ENCODE data around the gene CENPU.
"Not testable (repeated sequence)": the region's sequence is repeated elsewhere in the genome, so short reads cannot be mapped to it uniquely, and the experiment has no call there.

Gene CENPU, protein sequence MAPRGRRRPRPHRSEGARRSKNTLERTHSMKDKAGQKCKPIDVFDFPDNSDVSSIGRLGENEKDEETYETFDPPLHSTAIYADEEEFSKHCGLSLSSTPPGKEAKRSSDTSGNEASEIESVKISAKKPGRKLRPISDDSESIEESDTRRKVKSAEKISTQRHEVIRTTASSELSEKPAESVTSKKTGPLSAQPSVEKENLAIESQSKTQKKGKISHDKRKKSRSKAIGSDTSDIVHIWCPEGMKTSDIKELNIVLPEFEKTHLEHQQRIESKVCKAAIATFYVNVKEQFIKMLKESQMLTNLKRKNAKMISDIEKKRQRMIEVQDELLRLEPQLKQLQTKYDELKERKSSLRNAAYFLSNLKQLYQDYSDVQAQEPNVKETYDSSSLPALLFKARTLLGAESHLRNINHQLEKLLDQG

DNA sequence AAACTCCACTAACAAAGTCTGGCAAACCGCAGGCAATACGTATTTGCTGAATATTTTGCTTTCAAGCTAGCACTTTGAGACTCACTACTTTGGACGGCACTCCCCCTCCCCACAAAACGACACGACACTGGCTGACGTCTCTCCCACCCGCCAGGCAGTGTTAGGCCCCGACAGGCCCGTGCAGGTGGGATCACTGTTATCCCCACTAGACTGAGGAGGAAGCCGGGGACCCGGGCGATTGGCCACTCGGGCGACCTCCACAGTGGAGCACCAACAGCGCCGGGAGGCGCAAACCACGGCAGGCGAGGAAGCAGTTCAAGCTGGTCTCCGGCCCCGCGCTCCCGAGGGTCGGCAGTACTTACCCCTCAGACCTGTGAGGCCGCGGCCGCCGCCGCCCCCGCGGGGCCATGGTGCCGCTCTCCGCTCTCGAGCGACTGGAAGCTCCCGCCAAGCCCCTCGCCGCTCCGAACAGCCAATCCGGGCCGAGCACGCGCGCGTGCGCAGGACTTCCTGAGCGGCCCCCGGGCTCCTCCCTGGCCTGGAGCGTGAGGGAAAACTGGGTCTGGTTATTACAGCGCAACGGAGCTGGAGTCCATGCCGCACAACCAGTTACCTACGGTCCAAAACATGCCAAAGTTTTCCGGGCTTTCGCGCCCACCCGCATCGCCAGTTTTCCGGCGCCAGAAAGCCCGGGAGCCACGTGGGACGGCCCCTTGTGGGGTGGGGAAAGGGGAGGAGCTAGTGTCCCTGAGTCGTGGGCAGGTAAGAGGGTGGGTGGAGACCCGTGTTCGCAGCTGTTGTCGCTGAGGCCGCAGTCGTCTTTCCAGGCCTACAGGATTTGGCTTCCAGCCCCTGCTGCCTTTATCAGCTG, at the start of gene CENPU:
Gene CENPU, minus strand, starts transcription at position 443 of the 871 bp plus-strand sequence. Its CDS starts 34 bp downstream, at position 409.
- peak; percentile 89 to 98 for DNase-seq (ENCODE audit: low spot score in 2 of 2)
- H3K27ac Mint-ChIP-seq, result peak within 1 kb of the TSS; percentile 90
- ATAC-seq, result peak; percentile 95
- no peaks in the 10 kb centered on the region for H3K9me3 Mint-ChIP-seq
- H3K36me3 Mint-ChIP-seq, result peaks cover 52% of the 10 kb centered on the region
- peaks cover 13% of the 10 kb centered on the region for H3K4me1 Mint-ChIP-seq
- H3K4me3 Mint-ChIP-seq, result peak within 1 kb of the TSS; percentile 94

DNA sequence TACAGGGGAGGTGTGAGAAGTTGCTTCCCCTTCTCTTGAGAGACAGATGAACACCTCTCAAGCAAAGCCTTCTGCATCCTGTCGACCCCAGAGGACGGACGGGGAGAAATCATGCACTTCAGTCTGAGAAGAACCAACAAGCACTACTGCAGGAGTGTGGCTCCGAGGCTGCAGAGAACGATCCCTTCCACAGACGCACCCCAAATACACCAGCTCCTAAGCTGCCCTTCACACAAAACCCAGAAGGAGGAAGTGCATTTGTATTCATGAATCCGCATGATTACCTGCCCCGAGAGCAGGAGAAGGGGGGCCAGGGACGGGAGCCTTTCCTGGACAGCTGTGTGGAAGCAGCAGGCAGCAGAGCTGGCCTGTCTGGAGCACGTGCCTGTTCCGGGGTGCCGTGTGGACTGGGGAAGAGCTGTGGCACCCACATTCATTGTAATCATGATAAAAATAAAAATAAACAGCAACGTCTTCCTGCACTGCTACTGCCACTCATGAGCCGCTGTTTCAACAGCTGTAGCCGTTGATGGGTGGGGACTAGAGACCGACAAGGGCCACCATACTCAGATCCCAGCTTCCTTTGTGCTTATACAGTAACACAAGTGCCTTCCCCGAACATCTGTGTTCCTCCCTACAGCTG, 49.0 kb upstream of the CENPU start:
- Mint-ChIP-seq H3K27ac (peak overlapping the region; percentile 29), H3K36me3 (peaks cover 35% of the 10 kb centered on the region), H3K4me3 (no peak overlapping the region), H3K9me3 (no peaks in the 10 kb centered on the region), H3K4me1 (peaks cover 5% of the 10 kb centered on the region)
- no peak for ATAC-seq
- no peak for DNase-seq (ENCODE audit: low spot score in 2 of 2)

DNA sequence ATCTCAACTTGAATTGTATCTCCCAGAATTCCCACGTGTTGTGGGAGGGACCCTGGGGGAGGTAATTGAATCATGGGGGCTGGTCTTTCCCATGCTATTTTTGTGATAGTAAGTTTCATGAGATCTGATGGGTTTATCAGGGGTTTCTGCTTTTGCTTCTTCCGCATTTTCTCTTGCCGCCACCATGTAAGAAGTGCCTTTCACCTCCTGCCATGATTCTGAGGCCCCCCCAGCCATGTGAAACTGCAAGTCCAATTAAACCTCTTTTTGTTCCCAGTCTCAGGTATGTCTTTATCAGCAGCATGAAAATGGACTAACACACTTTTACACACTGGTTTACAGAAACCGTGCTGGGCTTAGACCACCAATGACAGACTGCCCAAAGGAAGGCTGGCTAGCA, 45.3 kb upstream of the CENPU start:
- not testable (repeated sequence) for H3K4me3 Mint-ChIP-seq; H3K27ac Mint-ChIP-seq; ATAC-seq; DNase-seq (ENCODE audit: low spot score in 2 of 2); H3K9me3 Mint-ChIP-seq; H3K4me1 Mint-ChIP-seq
- H3K36me3 Mint-ChIP-seq, result peaks cover 14% of the 10 kb centered on the region

DNA sequence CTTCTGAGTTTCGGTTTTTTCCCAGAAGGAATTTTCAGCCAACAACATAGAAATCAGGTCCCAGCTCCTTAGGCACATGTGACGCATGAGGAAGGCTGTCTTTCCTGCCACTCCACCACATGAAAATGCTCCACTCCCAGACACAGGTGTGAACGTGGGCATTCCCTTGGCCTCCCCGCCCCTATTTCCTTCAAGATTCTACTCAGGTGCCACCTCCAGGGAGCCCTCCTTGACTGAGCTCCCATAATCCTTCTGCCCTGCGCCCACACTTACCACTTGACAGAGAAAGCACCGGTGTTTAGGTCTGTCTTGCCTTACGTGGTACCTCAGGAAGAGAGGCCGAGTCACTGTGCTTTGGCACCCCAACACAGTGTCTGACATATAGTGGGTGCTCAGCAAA, 44.4 kb upstream of the CENPU start:
- Mint-ChIP-seq H3K36me3 (peaks cover 19% of the 10 kb centered on the region), H3K4me1 (peaks cover 5% of the 10 kb centered on the region), H3K4me3 (no peak overlapping the region), H3K9me3 (no peaks in the 10 kb centered on the region), H3K27ac (no peak overlapping the region)
- DNase-seq (ENCODE audit: low spot score in 2 of 2), result no peak
- no peak for ATAC-seq

DNA sequence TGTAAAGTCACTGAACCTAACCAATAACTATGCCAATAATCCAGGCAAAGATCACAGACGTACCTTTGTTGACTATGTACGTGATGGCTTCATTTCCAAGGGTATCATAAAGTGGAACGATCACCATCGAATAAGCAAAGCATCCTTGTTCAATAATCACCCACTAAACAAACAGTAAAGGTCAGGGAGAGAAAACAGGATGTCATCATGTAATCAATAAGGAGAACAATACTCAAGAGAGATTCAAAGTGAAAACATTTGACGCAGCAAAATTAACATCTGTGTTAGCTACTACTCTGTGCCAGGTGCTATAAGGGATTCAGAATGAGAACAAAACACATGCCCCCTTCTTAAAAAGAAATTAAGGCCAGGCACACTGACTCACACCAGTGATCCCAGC, 42.9 kb upstream of the CENPU start:
- Mint-ChIP-seq H3K4me1 (peaks cover 5% of the 10 kb centered on the region), H3K27ac (no peak overlapping the region), H3K36me3 (peaks cover 14% of the 10 kb centered on the region), H3K4me3 (no peak overlapping the region), H3K9me3 (no peaks in the 10 kb centered on the region)
- no peak for DNase-seq (ENCODE audit: low spot score in 2 of 2)
- ATAC-seq, result no peak

DNA sequence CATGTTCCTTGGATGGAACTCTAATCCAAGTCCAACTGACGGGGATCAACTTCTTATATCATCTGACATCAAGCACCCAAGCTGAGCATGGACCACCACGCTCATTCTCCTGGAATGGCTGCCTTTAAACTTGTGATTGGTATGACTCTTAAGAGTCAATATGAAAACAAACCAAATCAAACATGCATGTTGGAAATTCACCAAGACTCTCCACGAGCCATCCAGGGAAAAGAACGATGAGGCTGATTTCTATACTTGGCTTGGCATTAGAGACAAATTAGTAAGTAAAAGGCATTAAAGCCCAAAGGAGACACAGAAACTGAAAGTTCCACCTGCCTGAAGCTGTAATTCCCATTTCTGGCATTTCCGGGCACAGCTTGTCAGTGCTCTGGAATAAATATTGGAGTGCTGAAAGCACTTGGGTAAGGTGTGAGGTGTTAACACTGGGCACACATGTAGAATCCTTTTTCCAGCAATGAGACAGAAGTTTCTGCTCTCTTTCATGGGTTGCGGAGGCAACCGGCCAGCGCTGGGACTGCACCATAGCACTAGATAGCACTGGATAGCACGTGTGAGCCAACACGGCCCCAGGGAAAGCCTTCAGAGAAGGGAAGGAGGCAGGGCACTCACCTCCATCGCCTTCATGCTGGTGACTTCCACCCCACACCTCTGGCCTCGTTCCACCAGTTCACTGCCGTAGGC, 42.1 kb upstream of the CENPU start:
- ATAC-seq, result no peak
- no peaks in the 10 kb centered on the region for H3K9me3 Mint-ChIP-seq

DNA sequence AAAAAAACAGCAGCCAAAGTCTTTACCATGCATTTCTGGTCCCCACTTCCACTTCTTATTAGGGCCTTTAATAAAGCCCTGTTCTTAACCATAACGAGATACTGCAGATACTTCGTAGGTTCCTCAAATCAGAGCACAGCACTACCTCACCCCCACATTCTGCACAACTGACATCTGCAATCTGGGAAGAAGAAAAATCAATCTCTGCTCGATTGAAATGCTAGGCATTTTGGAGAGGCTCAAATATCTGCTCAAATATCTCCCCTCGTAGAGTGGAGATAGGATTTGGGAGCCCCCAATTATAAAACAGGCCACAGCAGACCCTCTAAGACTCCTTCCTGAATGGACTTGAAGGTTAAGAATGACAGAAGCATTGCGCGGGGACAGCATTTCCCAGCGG, 40.3 kb upstream of the CENPU start:
- peaks cover 5% of the 10 kb centered on the region for H3K4me1 Mint-ChIP-seq
- no peak overlapping the region for H3K27ac Mint-ChIP-seq
- no peak overlapping the region for H3K4me3 Mint-ChIP-seq
- no peak for DNase-seq (ENCODE audit: low spot score in 2 of 2)
- no peaks in the 10 kb centered on the region for H3K9me3 Mint-ChIP-seq
- peaks cover 16% of the 10 kb centered on the region for H3K36me3 Mint-ChIP-seq
- no peak for ATAC-seq

More for the DNA sequence above, 42.1 kb upstream of the CENPU start:
- H3K4me3 Mint-ChIP-seq, result no peak overlapping the region
- no peak overlapping the region for H3K27ac Mint-ChIP-seq
- DNase-seq (ENCODE audit: low spot score in 2 of 2), result no peak
- peaks cover 14% of the 10 kb centered on the region for H3K36me3 Mint-ChIP-seq
- H3K4me1 Mint-ChIP-seq, result peaks cover 5% of the 10 kb centered on the region

DNA sequence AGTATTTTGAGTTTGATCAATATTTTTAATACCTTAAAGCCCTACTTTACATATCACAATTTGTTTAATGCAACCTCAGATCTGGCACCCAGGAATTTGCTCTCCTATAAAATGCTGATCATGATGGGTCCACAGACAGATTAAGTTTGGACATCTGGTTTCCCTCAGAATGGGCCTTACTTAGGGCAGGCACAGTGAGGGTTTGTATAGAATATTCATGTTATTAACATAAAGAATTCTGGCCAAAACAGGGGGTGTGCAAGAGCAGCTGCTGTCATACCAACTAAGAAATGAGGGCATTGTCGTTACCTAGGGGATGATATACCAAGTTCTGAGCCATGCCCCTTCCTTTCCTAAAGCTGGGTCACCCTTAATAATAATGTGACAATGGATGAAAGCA, 37.5 kb upstream of the CENPU start:
- H3K27ac Mint-ChIP-seq, result no peak overlapping the region
- ATAC-seq (no peak), DNase-seq (ENCODE audit: low spot score in 2 of 2) (no peak)
- peaks cover 36% of the 10 kb centered on the region for H3K36me3 Mint-ChIP-seq
- H3K9me3 Mint-ChIP-seq, result no peaks in the 10 kb centered on the region
- H3K4me3 Mint-ChIP-seq, result no peak overlapping the region
- no peaks in the 10 kb centered on the region for H3K4me1 Mint-ChIP-seq

DNA sequence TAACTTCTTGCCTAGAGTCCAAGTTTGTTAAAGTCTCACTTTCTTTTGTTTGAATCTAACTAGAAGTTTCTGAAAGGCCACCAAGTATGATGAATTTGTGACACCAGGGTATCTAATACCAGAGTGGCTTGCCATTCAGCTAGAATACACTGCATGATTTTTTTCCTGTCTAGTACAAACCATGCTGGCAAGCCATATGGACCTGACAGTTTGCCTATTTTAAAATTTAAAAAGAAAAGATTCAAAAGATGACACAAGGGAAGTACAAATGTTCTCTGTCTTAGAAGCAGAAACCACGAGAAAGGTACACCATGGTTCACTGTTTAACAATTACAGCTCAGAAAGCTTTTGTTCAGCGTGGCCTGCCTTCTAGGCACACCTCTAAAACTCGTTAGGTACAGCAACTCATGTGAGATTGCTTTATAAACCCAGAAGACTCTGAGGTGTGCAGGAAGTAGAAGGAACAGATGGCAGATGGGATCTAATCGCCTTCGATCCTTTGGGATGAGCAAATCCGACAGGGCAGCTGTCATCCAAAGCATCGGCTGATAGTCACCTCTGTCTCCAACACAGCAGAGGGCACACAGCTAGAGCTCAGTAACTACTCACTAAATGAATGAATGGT, 35.4 kb upstream of the CENPU start:
- ATAC-seq (no peak), DNase-seq (ENCODE audit: low spot score in 2 of 2) (no peak)
- Mint-ChIP-seq H3K4me3 (no peak overlapping the region), H3K9me3 (no peaks in the 10 kb centered on the region), H3K27ac (no peak overlapping the region), H3K4me1 (no peaks in the 10 kb centered on the region), H3K36me3 (peaks cover 50% of the 10 kb centered on the region)

DNA sequence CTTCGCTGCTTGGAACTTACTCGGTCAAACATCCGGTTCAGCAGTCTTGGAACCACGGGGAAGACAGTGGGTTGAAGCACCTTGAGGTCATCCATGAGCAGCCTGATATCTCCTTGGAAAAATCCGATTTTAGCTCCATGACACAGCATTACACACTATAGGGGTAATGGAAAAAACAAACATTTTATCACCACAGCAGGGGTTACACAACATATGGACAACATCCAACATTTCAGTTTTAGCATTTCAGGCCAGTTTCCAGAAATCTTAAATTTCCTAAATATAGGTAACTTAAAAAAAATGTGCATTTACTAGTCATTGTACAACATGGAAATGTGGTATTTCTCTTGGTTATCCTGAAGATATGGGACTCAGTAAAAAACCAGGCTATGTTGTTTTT, 34.4 kb upstream of the CENPU start:
- Mint-ChIP-seq H3K4me3 (no peak overlapping the region), H3K27ac (no peak overlapping the region), H3K9me3 (no peaks in the 10 kb centered on the region), H3K36me3 (peaks cover 45% of the 10 kb centered on the region), H3K4me1 (no peaks in the 10 kb centered on the region)
- DNase-seq (ENCODE audit: low spot score in 2 of 2), result no peak
- ATAC-seq, result no peak

DNA sequence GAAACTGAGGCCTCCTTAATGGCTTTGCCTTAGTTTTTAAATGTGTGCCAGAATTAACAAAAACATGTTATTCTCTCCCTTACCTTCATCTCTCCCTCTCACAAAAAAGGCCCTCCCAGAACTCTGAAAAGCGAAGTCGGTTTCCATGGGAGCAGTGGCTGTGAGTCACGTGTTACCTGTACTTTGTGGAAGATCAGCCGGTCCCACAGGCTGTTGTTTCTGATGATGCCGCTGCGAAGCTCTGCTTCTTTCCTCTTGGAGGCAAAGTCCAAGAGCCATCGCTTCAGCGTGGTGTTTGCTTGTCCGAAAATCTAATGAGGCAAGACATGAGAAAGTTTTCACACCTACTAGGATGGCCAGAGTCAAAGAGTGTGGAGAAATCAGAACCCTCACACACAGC, 32.5 kb upstream of the CENPU start:
- H3K36me3 Mint-ChIP-seq, result peaks cover 53% of the 10 kb centered on the region
- ATAC-seq (no peak), DNase-seq (ENCODE audit: low spot score in 2 of 2) (no peak)
- no peaks in the 10 kb centered on the region for H3K9me3 Mint-ChIP-seq
- H3K4me1 Mint-ChIP-seq, result peaks cover 8% of the 10 kb centered on the region
- H3K4me3 Mint-ChIP-seq, result no peak overlapping the region
- no peak overlapping the region for H3K27ac Mint-ChIP-seq

DNA sequence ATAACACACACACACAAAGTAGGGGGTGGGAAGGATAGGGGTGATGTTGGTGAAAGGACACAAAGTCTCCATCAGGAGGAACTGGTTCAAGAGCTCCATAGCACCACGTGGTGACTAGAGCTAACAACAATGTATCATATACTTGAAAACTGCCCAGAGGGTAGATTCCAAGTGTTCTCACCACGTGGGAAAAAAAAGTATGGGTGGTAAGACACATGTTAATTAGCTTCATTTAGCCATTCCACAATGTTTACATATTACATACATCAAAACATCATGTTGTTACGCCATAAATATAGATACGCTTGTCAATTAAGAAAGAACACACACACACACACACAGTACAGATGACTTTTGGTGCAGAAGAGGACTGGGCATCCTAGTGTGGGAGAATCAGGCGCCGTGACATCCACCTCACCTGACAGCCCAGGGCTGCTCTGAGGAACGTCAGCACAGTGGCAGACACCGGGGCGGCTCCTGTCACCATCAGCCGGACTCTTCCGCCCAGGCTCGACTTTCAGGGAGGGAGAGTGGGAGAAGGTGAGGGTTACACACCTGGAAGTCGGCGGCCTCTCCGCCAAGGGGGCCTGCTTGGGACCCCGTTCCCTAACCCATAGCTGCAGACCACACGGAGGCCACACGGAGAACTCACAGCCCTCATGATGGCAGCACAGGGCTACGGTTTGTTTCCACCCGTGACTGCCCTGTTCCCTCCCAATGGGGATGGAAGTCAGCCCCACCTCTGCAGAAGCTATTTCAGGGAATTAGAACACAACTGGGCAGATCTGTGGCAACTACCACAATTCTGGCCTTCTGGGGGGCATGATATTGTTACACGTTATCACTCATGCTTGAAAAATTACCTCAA, 31.8 kb upstream of the CENPU start:
- Mint-ChIP-seq H3K36me3 (peaks cover 60% of the 10 kb centered on the region), H3K27ac (peak overlapping the region; percentile 50), H3K4me1 (peaks cover 8% of the 10 kb centered on the region), H3K9me3 (no peaks in the 10 kb centered on the region), H3K4me3 (no peak overlapping the region)
- ATAC-seq (no peak), DNase-seq (ENCODE audit: low spot score in 2 of 2) (no peak)

DNA sequence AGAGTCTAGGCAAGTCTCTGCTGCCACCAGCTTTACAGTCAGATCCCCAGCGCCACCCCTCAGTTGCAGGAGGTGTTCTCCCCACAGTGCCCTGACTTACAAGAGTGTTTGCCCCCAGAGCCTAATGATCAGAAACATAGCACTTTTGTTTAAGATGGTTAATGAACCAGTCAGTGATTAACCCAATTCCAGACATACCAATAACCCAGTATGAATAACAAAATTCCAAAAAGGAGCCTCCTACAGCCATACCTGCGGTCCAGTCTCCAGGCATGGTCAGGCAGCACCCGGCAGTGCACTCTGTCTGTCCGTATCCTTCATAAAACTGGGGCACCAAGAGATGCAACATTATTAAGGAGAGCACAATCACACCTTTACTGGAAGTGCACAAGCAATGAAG, 30.7 kb upstream of the CENPU start:
- no peak for ATAC-seq
- Mint-ChIP-seq H3K27ac (peak overlapping the region; percentile 50), H3K4me1 (peaks cover 8% of the 10 kb centered on the region), H3K36me3 (peaks cover 65% of the 10 kb centered on the region), H3K9me3 (no peaks in the 10 kb centered on the region), H3K4me3 (no peak overlapping the region)
- no peak for DNase-seq (ENCODE audit: low spot score in 2 of 2)

Data from stimulated activated effector memory CD8-positive, alpha-beta T cell treated with anti-CD3 and anti-CD28 coated beads, Interleukin-12 subunit alpha, Interleukin-12 subunit beta, amount 100 ng/mL, for 72 hours (primary cell).